ENCODE results near the gene IMP4. TPM values are rescaled to one million over a fixed set of nuclear protein-coding genes. Genes with fewer than 3 reads are reported as not detected.

IMP4 gene
- total and polyA plus RNA-seq, 2 of the 13 experiments (the other 11 are each of a cell fraction or from before 2014, with no cell fraction given) = 142 to 158 TPM

GRCh38 chr2:130334026-130334425 is 8.7 kb upstream of the IMP4 start (continued):
- TF ChIP-seq ZNF687 (CRISPR knock-in tag; IDR thresholded peaks at IDR 0.05) (no peak), ZNF574 (CRISPR knock-in tag; IDR thresholded peaks at IDR 0.05) (no peak), FOXP1 (IDR thresholded peaks at IDR 0.05) (no peak), FOXP1 (CRISPR knock-in tag; IDR thresholded peaks at IDR 0.05) (no peak)

GRCh38 chr2:130335226-130335625 is 7.5 kb upstream of the IMP4 start:
- in situ Hi-C loops (cut with HindIII; ENCODE audit: extremely low pct_ligation_motif_present, low pct_unique_long_range_greater_than_20kb) (loop anchor here (10.0 kb wide), 2 partner anchors 180 to 400 kb away; no protein-coding TSS in a partner anchor), intact Hi-C loops (cut with micrococcal nuclease; ENCODE audit: unreplicated experiment) (no loop called here)
- Histone ChIP-seq H3K4me2 (ENCODE audit: low read depth, low read length) (peak overlapping the region; percentile 93; the same call in 1 of the 2 replicates), H4K20me1 (ENCODE audit: insufficient read depth, low read length) (no peaks in the 10 kb centered on the region), H3K9ac (ENCODE audit: insufficient read depth, low read depth, low read length) (no peak overlapping the region), H3K79me2 (ENCODE audit: insufficient read depth, low read length) (no peaks in the 10 kb centered on the region), H2AFZ (ENCODE audit: low read length) (no peak overlapping the region), H3K4me3 (replicated peaks in 1 of 3; ENCODE audit: insufficient read depth in 1 of 3, low read depth in 2 of 3, low read length in 3 of 3) (no peak overlapping the region), H3K27me3 (ENCODE audit: control insufficient read depth in 1 of 2, insufficient read depth in 2 of 2, low read length in 2 of 2) (peaks cover 0 to 22% of the 10 kb centered on the region in 2 experiments; a peak in 2 of 5 replicates), H3K27ac (ENCODE audit: extremely low read length, insufficient read depth, low read length) (no peak overlapping the region), H3K4me1 (ENCODE audit: insufficient read depth, low read length) (peaks cover 43% of the 10 kb centered on the region), H3K36me3 (replicated peaks in 1 of 2; ENCODE audit: control insufficient read depth in 1 of 2, insufficient read depth in 2 of 2, low read length in 2 of 2) (peaks cover 0 to 5% of the 10 kb centered on the region in 2 experiments; a peak in 2 of 5 replicates), H3K9me3 (ENCODE audit: low read length) (no peaks in the 10 kb centered on the region)
- FAIRE-seq (no peak), DNase-seq (ENCODE audit: low spot score) (no peak), ATAC-seq (no peak)
- no TSS peak for BruUV-seq (replicated peaks)
- peak; percentile 97 for TF ChIP-seq ZNF773 (CRISPR knock-in tag; IDR thresholded peaks at IDR 0.05; ENCODE audit: borderline replicate concordance)
- TF ChIP-seq MIER3 (CRISPR knock-in tag; IDR thresholded peaks at IDR 0.05; ENCODE audit: borderline replicate concordance) = no peak
- POLR2A ChIA-PET = interaction anchor here (2.5 kb wide), 1 partner anchor 154 kb away, joined by 13 read pairs; the partner anchor contains the start of gene SMPD4
- CTCF ChIA-PET (ENCODE audit: low intra/inter-chr PET ratio, low total read pairs) = no interaction called here
